Stimulated activated CD8-positive, alpha-beta memory T cell treated with anti-CD3 and anti-CD28 coated beads, Interleukin-15, amount 100 ng/mL, for 1 hour (primary cell): ENCODE measurements around the gene ERVFRD-1.

Experiments
- DNase-seq: peaks from one replicate; pipeline ENCODE4 v3.0.0-alpha.2; 2020; ENCODE audit warnings: low read depth

The ERVFRD-1 gene, protein sequence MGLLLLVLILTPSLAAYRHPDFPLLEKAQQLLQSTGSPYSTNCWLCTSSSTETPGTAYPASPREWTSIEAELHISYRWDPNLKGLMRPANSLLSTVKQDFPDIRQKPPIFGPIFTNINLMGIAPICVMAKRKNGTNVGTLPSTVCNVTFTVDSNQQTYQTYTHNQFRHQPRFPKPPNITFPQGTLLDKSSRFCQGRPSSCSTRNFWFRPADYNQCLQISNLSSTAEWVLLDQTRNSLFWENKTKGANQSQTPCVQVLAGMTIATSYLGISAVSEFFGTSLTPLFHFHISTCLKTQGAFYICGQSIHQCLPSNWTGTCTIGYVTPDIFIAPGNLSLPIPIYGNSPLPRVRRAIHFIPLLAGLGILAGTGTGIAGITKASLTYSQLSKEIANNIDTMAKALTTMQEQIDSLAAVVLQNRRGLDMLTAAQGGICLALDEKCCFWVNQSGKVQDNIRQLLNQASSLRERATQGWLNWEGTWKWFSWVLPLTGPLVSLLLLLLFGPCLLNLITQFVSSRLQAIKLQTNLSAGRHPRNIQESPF

DNA sequence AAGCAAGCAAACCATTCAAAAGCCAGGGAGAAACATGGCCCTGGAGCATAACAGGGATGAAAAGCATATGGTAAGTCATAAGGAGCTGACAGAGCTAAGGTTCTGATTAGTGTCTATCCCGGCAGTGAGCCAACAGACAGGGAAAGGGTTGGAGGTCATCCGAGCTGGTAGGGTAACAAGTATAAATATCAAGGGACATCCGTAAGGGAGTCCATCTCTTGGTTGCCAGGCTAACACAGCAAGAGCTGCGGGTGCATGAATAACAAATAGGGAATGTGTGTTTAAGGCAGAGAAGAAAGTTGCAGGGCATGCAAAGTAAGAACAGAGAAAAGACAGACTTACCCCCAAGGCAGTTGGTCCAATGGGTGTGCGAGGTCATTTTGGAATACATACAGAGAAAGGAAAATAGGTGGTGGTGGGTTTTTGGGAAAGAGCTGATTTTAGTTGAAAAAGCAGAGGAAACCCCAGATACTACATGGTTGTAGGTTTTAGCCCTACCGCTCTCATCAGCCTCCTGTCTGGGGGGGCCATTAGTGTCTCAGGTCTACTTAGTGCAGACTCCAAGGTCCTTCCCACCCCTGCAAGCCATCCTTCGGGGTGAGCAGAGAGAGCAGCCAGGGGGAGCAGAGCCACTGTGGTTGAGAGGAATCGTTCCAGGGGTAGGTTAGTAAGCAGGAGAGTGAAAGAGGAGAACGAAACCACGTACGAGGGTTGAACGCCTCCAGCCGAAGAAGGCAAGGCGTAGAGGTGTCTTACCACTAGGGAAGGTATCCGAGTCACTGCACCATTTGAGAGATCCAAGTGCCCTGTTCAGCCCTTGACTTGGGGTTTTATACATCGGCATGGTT lies at the start of gene ERVFRD-1:
TSS of gene ERVFRD-1 (minus strand) at position 805 of the 848 bp plus-strand sequence. CDS start 6,415 bp downstream, outside the sequence.
- DNase-seq: no peak

- DNase-seq: no peak
Observed at GRCh38 chr6:11160199-11160598, 48.7 kb upstream of the ERVFRD-1 start.

- no peak for DNase-seq
Observed at GRCh38 chr6:11155589-11155988, 44.1 kb upstream of the ERVFRD-1 start.

GRCh38 chr6:11153447-11153846 lies 41.9 kb upstream of the ERVFRD-1 start:
- no peak for DNase-seq

- no peak for DNase-seq
Observed at GRCh38 chr6:11152581-11152980, 41.1 kb upstream of the ERVFRD-1 start.

DNA sequence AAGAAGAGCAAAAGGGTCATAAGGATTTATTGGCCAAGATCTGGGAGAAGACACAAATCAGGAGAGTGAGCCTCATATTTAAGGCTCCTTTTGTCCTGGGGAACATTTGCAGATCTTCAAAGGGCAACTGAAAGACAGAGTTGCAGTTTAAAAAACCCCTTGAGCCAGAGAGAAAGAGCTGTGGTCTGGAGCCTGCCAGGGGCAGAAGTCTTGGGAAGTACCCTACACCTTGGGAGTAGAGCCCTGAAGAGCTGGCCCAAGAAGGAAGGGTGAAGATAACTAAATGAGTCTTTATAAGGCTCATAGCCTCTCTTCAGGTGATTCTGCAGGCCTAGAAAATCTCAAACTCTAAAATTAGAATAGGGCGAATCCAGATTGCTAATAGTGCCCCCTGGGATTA lies 40.0 kb upstream of the ERVFRD-1 start:
- no peak for DNase-seq

- DNase-seq: no peak
Observed at GRCh38 chr6:11149551-11149950, 38.0 kb upstream of the ERVFRD-1 start.

DNA sequence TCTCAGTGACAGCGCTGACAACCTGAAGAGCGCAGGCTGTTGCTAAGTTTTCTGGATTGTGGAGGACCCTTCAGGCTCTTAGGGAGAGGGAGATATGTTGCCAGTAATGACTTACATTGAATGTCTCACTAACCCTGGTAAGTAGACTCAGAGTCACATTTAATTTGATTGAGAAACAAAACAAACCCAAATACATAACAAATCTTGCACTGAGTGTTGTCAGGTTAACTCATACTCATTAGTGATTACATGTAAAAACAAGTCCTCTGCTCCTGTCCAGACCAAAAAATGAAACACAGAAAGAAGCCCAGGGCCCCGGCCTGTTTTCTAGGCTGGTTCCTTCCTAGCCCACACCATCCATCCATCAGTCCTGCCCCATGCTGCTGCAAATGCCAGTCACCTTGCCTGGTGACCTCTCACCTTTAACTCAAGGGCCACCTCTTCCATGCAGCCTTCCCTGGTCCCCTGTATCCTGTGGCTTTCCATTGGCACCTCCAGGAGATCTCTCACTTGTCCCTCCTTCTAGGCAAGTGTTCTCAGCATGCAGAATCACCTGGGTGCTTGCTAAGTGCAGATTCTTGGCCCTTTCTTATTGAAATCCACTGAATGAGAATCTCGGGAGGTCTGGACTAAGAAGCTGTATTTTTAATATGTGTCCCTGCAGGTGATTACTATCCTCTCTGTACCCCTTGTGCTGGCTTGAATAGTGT lies 34.7 kb upstream of the ERVFRD-1 start:
- DNase-seq: no peak

- peak; percentile 51 for DNase-seq
Observed at GRCh38 chr6:11144393-11144851, 32.9 kb upstream of the ERVFRD-1 start.

DNA sequence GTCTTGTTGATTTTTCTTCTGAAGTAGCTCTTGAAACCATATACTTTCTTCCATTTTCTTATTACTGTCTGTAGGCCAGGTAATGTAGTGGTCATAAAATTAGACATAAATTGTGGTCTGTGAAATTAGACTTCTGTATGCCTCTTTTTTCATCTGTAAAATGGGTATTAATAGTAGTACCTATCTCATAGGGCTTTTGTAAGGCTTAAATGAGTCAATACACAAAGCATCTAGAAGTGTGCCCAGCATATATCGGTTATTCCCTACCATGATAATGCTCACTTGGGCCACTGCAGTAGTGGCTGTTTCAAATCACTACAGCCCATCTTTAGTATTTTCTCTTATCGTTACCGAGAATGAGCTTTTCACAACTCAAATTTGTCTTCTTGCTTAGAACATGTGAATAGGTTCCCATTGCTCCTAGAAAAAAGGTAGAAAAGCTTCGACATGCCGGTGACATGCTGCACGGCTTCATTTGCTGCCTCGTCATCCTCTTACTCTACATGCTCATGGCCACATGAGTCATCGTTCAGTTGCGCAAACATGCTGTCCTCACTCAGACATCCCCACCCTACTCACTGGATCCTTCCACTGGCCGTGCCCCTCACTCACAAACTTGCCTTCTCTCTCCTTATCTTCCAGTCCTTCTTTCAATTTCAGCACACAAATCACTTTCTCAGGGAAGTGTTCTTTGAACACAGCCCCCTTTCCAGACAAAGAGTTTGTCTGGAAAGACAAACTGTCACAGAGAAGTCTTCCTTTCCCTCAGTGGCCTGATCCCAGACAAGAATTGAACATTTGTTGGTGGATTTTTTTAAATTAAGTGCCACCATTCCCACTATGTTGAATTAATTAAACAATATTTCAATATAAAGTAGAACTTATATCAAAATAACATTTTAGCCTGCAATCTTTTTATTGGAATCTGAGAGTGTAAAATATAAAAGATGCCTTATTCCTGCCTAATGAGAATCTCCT lies 32.2 kb upstream of the ERVFRD-1 start:
- no peak for DNase-seq

DNA sequence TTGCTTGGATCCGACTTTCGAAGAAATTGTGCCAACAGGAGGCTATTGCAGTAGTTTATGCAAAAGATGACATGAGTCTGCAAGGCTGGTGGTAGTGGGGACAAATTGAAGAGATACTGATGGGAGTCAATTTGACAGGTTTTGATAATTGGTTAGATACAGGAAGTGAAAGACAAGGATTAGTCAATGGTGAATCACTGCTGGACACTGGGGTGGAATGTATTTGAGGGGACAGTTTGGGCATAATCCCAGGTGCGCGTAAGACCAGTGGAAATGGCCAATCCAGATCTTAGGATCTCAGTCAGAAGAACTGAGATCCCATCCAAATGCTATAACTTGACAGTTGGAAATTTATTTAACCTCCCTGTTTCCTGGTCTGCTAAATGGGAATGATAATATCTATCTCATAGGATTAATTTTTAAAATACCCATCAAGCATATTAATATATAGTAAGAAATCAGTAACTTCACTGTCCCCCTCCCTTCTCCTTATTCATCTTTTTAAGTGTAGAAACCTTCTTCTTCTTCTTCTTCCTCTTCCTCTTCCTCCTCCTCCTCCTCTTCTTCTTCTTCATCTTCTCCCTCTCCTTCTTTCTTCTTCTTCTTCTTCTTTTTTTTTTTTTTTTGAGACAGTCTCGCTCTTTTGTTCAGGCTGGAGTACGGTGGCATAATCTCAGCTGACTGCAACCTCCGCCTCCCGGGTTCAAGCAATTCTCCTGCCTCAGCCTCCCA lies 30.9 kb upstream of the ERVFRD-1 start:
- no peak for DNase-seq

GRCh38 chr6:11141295-11141694 lies 29.8 kb upstream of the ERVFRD-1 start:
- no peak for DNase-seq

GRCh38 chr6:11140056-11140455 lies 28.5 kb upstream of the ERVFRD-1 start:
- no peak for DNase-seq

- no peak for DNase-seq
Observed at GRCh38 chr6:11139051-11139960, 27.8 kb upstream of the ERVFRD-1 start.

DNA sequence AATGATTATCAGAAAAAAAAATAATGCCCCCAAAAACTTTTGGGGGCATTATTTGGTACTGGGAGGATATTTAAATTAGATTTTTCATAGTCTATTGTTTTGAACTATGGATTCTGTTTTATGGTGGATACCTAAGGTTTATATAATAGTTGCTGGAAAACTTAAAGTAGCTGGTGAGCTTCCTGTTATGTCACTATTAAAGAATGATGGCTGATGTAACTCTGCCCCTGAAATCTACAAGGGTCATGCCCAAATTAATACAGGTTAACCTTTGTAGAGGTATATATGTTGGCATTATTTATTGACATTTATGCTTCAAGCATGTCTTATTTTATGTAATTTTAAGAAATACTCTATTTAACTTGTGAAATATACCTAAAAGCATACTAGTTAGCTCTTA lies 25.3 kb upstream of the ERVFRD-1 start:
- no peak for DNase-seq

GRCh38 chr6:11133281-11133680 lies 21.8 kb upstream of the ERVFRD-1 start:
- no peak for DNase-seq

GRCh38 chr6:11132194-11132888 lies 20.8 kb upstream of the ERVFRD-1 start:
- no peak for DNase-seq

GRCh38 chr6:11130605-11131004 lies 19.1 kb upstream of the ERVFRD-1 start:
- no peak for DNase-seq
